ENCODE data around the gene TMEM74B.
"Not testable (repeated sequence)": the region's sequence is repeated elsewhere in the genome, so short reads cannot be mapped to it uniquely, and the experiment has no call there.

Gene TMEM74B

DNA sequence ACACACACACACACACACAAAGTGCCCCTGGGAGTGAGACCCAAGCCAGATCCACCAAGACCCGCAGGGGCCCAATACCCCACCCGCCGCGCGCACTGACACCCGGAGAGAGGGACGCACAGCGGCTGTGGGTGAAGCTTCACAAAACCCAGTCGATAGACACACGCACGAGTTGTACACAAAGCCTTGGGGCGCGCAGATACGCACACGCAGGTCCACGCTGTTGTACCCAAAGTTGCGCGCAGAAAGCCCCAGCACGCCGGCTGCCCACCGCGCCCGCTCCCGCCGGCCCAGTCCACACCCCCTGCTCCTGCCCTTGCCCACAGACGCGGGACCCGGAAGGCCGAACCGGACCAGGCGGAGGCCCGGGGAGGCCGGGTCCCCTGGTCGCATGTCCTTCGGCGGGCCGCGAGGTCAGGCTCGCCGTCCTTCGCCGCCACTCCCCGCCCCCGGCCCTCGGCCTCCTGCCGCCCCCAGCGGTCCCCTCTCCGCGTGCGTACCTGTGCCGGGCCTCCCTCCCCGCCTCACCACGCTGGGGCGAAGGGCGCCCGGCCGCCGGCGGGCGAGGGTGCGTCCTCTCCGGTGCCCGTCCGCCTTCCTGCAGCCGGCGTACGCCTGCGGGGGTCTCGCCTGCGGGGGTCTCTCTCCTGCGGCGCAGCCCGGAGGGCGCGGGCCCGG lies at the start of gene TMEM74B:
Gene TMEM74B, minus strand, starts transcription at position 344 of the 678 bp plus-strand sequence. CDS start 1,180 bp downstream, outside the sequence.
- Histone ChIP-seq H3K4me3 (ENCODE audit: low read length in 2 of 2) (peak within 1 kb of the TSS in 1 of 2 donors; percentile 29), H3K9ac (ENCODE audit: low read length in 2 of 2) (no peak within 1 kb of the TSS), H3K27ac (ENCODE audit: low read length) (no peak within 1 kb of the TSS)

DNA sequence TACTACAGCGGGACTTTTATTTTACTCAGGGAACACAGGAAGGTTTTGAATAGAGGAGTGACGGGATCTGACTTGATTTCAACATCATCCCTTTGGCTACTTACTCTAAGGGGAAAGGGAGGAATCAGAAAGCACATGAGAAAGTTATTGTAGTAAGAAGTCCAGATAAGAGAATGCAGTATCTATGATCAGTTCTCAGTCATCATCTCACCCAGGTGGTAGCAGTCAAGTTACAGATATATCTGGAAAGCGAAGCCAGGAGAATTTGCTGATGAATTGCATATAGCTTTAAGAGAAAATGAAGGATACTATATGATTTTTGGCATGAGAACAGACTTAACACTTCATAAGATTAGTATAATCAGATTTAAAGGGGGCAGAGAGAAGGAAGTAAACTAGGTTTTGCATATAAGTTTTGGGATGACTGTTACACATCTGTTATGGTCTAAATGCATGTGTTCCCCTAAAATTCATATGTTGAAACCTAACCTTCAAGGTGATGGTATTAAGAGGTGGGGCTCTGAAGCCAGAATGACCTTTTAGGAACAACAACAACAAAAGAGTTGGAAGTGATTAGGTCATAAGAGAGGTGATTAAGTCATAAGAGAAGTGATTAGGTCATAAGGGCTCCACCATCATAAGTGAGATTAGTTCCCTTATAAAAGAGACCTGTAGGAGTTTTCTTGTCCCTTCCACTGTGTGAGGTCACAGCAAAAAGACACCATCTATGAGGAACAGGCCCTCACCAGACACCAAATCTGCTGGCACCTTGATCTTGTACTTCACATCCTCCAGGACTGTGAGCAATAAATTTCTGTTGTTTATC lies 47.7 kb upstream of the TMEM74B start:
- H3K4me1 ChIP-seq (ENCODE audit: control insufficient read depth, insufficient read depth, low read length), result no peaks in the 10 kb centered on the region
- H3K9me3 ChIP-seq (ENCODE audit: control insufficient read depth in 2 of 2, low read length in 2 of 2), result no peaks in the 10 kb centered on the region
- H3K9ac ChIP-seq (ENCODE audit: low read length in 2 of 2), result no peak overlapping the region
- H3K4me3 ChIP-seq (ENCODE audit: low read length in 2 of 2), result no peak overlapping the region
- H3K27me3 ChIP-seq (ENCODE audit: control insufficient read depth in 1 of 2, insufficient read depth in 2 of 2, low read length in 2 of 2), result peaks cover 0 to 29% of the 10 kb centered on the region in 2 donors
- no peaks in the 10 kb centered on the region for H3K36me3 ChIP-seq (ENCODE audit: control insufficient read depth in 2 of 2, insufficient read depth in 2 of 2, low read length in 2 of 2)
- no peak overlapping the region for H3K27ac ChIP-seq (ENCODE audit: low read length)

More for the DNA sequence above, at the start of gene TMEM74B:
- Histone ChIP-seq H3K4me1 (ENCODE audit: control insufficient read depth, insufficient read depth, low read length) (peaks cover 4% of the 10 kb centered on the region), H3K9me3 (ENCODE audit: control insufficient read depth in 2 of 2, low read length in 2 of 2) (no peaks in the 10 kb centered on the region), H3K27me3 (ENCODE audit: control insufficient read depth in 1 of 2, insufficient read depth in 2 of 2, low read length in 2 of 2) (peaks cover 26 to 33% of the 10 kb centered on the region in 2 donors), H3K36me3 (ENCODE audit: control insufficient read depth in 2 of 2, insufficient read depth in 2 of 2, low read length in 2 of 2) (no peaks in the 10 kb centered on the region)

DNA sequence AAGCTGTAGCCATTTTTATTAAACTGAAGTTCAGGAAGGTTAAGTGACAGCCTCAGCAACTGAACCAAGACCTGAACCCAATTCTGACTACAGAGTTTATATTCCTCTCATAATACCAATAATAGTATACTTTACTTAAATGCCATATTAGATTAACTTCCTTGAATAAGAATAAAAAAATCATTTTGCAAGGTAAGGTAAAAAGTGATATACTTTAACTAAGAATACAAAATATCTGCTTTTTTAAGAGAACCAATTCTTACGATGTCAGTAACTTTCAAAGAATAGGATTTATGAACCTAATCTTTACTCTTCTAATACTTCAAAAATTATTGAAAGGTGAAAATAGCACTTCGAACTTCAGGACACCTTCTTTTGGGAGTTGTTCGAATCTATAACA lies 44.8 kb upstream of the TMEM74B start:
- Histone ChIP-seq H3K4me1 (ENCODE audit: control insufficient read depth, insufficient read depth, low read length) (peaks cover 7% of the 10 kb centered on the region), H3K36me3 (ENCODE audit: control insufficient read depth in 2 of 2, insufficient read depth in 2 of 2, low read length in 2 of 2) (no peaks in the 10 kb centered on the region), H3K27me3 (ENCODE audit: control insufficient read depth in 1 of 2, insufficient read depth in 2 of 2, low read length in 2 of 2) (peaks cover 0 to 45% of the 10 kb centered on the region in 2 donors), H3K9ac (ENCODE audit: low read length in 2 of 2) (no peak overlapping the region), H3K9me3 (ENCODE audit: control insufficient read depth in 2 of 2, low read length in 2 of 2) (no peaks in the 10 kb centered on the region), H3K27ac (ENCODE audit: low read length) (no peak overlapping the region), H3K4me3 (ENCODE audit: low read length in 2 of 2) (no peak overlapping the region)

DNA sequence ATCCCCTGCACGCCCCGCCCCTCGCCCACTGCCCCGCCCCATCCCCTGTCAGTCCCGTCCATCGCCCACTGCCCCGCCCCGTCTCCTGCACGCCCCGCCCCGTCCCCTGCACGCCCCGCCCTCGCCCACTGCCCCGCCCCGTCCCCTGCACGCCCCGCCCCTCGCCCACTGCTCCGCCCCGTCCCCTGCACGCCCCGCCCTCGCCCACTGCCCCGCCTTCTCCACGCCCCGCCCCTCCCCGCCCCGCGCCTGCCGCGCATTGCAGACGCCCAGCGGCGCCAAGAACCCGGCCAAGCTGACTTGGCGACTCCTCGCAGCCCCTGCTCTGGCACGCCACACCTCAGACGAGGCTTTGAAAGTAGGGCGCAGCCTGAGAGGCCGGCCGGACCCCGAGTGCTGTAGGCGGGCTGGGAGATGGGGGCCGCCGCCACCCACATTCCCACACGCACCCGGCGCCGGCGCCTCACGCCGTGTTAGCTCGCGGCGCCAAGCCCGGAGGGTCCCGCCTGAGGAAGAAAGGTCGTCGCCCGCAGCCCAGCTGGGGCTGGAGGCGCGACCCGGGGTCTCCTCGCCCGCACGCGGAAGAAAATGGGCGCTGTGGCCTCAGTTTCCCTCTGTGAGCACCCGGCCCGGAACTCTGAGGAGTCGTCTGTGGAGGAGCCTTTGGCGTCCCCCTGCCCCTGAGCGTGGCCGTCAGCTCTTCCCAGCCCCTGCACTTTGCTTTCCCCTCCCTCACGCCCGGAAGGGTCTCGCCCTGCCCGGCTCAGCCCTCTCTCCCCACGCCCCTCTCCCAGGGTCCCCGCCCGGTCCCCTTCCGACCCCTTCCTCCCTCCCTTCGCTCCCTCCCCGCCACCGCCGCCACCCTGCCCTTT lies 41.2 kb upstream of the TMEM74B start, which contains the start of gene RAD21L1:
Gene RAD21L1, plus strand, starts transcription at position 262 of the 872 bp plus-strand sequence. CDS start 2,410 bp downstream, outside the sequence.
- peaks cover 7% of the 10 kb centered on the region for H3K4me1 ChIP-seq (ENCODE audit: control insufficient read depth, insufficient read depth, low read length)
- H3K27ac ChIP-seq (ENCODE audit: low read length), result no peak within 1 kb of the TSS
- no peaks in the 10 kb centered on the region for H3K36me3 ChIP-seq (ENCODE audit: control insufficient read depth in 2 of 2, insufficient read depth in 2 of 2, low read length in 2 of 2)
- H3K27me3 ChIP-seq (ENCODE audit: control insufficient read depth in 1 of 2, insufficient read depth in 2 of 2, low read length in 2 of 2), result peaks cover 0 to 41% of the 10 kb centered on the region in 2 donors
- H3K9ac ChIP-seq (ENCODE audit: low read length in 2 of 2), result no peak within 1 kb of the TSS
- H3K4me3 ChIP-seq (ENCODE audit: low read length in 2 of 2), result peak within 1 kb of the TSS; percentile 55 to 68
- no peaks in the 10 kb centered on the region for H3K9me3 ChIP-seq (ENCODE audit: control insufficient read depth in 2 of 2, low read length in 2 of 2)

DNA sequence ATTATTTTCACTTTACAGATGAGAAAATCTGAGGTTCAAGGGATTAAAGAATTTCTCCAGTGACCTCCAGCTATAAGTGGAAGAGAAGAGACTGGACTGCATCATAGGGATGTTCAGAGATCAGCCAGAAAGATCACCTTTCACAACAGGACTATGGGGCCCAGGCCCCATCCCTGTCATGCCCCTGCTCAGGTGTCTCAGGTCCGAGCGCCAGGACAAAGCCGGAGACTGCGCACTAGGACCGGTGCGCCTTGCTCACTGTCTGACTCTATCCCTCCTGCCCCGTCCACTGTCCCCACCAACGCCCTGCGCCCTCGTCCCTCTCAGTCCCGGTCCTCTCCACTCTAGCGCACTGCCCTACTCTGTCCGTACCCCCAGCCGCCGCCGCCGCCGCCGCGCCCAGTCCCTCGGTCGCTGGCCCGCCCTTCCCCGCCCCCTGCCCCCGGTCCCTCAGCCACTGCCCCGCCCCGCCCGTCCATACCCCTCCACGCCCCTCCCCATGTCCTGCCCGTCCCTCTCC lies 40.5 kb upstream of the TMEM74B start:
- H3K27ac ChIP-seq (ENCODE audit: low read length), result no peak overlapping the region
- no peak overlapping the region for H3K9ac ChIP-seq (ENCODE audit: low read length in 2 of 2)
- no peaks in the 10 kb centered on the region for H3K36me3 ChIP-seq (ENCODE audit: control insufficient read depth in 2 of 2, insufficient read depth in 2 of 2, low read length in 2 of 2)
- H3K4me3 ChIP-seq (ENCODE audit: low read length in 2 of 2), result peak overlapping the region in 1 of 2 donors; percentile 52
- H3K27me3 ChIP-seq (ENCODE audit: control insufficient read depth in 1 of 2, insufficient read depth in 2 of 2, low read length in 2 of 2), result peaks cover 0 to 37% of the 10 kb centered on the region in 2 donors
- peaks cover 7% of the 10 kb centered on the region for H3K4me1 ChIP-seq (ENCODE audit: control insufficient read depth, insufficient read depth, low read length)
- no peaks in the 10 kb centered on the region for H3K9me3 ChIP-seq (ENCODE audit: control insufficient read depth in 2 of 2, low read length in 2 of 2)

DNA sequence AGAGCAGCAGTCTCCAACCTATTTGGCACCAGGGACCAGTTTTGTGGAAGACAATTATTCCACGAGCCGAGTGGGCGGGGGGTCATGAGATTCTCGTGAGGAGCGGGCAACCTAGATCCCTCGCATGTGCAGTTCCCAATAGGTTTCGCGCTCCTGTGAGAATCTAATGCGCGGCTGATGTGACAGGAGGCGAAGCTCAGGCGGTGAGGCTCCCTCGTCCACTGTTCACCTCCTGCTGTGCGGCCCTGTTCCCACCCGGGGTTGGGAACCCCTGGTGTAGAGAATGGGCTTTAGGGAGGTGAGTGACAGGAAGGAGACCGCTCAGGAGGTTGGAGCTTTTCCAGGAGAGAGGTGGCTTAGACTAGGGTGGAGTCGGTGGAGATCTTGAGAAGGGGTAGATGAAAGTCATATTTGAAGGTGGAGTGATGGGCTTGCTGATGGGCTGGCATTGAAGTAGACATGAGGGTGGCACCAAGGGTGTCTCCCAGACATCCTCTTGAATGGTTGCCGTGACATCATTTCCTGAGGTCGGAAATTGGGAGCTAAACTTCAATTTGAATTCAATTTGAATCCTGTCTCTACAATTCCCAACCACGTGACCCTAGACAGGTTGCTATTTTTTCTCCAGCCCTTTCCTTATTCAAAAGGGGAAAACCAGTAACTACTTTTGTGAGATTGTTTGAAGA lies 39.6 kb upstream of the TMEM74B start:
- Histone ChIP-seq H3K4me1 (ENCODE audit: control insufficient read depth, insufficient read depth, low read length) (peaks cover 7% of the 10 kb centered on the region), H3K9ac (ENCODE audit: low read length in 2 of 2) (no peak overlapping the region), H3K27me3 (ENCODE audit: control insufficient read depth in 1 of 2, insufficient read depth in 2 of 2, low read length in 2 of 2) (peaks cover 0 to 28% of the 10 kb centered on the region in 2 donors), H3K27ac (ENCODE audit: low read length) (no peak overlapping the region), H3K9me3 (ENCODE audit: control insufficient read depth in 2 of 2, low read length in 2 of 2) (no peaks in the 10 kb centered on the region), H3K4me3 (ENCODE audit: low read length in 2 of 2) (no peak overlapping the region), H3K36me3 (ENCODE audit: control insufficient read depth in 2 of 2, insufficient read depth in 2 of 2, low read length in 2 of 2) (no peaks in the 10 kb centered on the region)

DNA sequence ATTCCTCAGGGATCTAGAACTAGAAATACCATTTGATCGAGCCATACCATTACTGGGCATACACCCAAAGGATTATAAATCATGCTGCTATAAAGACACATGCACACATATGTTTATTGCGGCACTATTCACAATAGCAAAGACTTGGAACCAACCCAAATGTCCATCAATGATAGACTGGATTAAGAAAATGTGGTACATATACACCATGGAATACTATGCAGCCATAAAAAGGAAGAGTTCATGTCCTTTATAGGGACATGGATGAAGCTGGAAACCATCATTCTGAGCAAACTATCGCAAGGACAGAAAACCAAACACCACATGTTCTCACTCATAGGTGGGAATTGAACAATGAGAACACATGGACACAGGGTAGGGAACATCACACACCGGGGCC lies 38.0 kb upstream of the TMEM74B start:
- H3K36me3 ChIP-seq (ENCODE audit: control insufficient read depth in 2 of 2, insufficient read depth in 2 of 2, low read length in 2 of 2); H3K9me3 ChIP-seq (ENCODE audit: control insufficient read depth in 2 of 2, low read length in 2 of 2); H3K4me3 ChIP-seq (ENCODE audit: low read length in 2 of 2); H3K4me1 ChIP-seq (ENCODE audit: control insufficient read depth, insufficient read depth, low read length); H3K27ac ChIP-seq (ENCODE audit: low read length); H3K9ac ChIP-seq (ENCODE audit: low read length in 2 of 2): not testable (repeated sequence)
- H3K27me3 ChIP-seq (ENCODE audit: control insufficient read depth in 1 of 2, insufficient read depth in 2 of 2, low read length in 2 of 2), result peaks cover 0 to 19% of the 10 kb centered on the region in 2 donors

DNA sequence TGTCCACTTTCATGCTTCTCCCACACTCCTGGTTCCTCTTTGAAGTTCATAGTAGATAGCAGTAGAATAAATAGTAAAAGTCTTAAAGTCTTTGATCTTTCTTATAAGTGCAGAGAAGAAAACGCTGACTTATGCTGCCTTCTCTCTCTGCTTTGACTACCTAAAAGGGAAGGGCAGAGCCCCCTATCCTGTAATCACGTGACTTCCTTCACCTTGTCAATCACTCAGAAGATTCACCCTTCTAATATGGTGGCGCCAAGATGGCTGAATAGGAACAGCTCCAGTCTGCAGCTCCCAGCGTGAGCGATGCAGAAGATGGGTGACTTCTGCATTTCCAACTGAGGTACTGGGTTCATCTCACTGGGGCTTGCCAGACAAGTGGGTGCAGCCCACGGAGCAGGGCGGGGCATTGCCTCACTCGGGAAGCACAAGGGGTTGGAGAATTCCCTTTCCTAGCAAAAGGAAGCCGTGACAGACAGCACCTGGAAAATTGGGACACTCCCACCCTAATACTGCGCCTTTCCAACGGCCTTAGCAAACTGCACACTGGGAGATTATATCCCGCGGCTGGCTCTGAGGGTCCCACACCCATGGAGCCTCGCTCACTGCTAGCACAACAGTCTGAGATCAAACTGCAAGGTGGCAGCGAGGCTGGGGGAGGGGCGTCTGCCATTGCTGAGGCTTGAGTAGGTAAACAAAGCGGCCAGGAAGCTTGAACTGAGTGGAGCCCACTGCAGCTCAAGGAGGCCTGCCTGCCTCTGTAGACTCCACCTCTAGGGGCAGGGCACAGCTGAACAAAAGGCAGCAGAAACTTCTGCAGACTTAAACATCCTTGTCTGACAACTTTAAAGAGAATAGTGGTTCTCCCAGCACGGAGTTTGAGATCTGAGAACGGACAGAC lies 32.0 kb upstream of the TMEM74B start:
- H3K27me3 ChIP-seq (ENCODE audit: control insufficient read depth in 1 of 2, insufficient read depth in 2 of 2, low read length in 2 of 2), result peaks cover 4 to 10% of the 10 kb centered on the region in 2 donors
- not testable (repeated sequence) for H3K9ac ChIP-seq (ENCODE audit: low read length in 2 of 2); H3K4me1 ChIP-seq (ENCODE audit: control insufficient read depth, insufficient read depth, low read length); H3K36me3 ChIP-seq (ENCODE audit: control insufficient read depth in 2 of 2, insufficient read depth in 2 of 2, low read length in 2 of 2); H3K27ac ChIP-seq (ENCODE audit: low read length); H3K9me3 ChIP-seq (ENCODE audit: control insufficient read depth in 2 of 2, low read length in 2 of 2); H3K4me3 ChIP-seq (ENCODE audit: low read length in 2 of 2)

DNA sequence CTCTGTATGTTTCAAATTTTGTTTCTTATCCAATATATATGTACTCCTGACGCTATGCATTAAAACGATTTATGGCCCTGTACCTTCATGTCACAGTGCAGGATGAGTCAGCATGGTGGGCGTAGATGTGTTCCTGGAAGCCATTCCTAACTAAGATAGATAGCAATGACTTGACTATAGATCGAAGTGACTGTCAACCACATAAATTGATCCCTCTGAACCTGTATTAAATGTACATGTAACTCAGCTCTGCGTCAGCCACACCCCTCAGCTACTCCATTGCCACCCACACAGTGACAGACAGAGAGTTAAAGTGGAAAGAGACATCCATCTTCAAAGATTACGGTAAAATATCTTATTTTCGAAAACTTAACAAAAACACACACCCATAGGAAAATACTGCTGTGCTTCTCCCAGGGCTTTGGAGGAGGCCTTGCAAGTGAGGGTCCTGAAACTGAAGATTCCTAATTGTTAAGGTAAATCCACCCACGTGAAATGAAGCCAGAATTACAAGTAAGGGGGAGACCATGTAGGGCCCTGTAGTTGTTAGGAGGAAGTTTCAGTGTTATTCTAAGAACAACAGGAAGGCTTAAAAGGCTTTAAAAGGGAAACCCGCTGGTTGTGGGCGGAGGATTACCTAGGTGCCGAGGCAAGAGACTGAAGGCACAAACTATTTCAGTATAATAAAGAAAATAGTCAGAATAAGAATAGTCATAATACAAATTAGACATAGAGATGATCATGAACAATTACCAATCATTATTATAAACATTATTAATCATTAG lies 30.8 kb upstream of the TMEM74B start:
- Histone ChIP-seq H3K9me3 (ENCODE audit: control insufficient read depth in 2 of 2, low read length in 2 of 2) (no peaks in the 10 kb centered on the region), H3K27ac (ENCODE audit: low read length) (no peak overlapping the region), H3K4me3 (ENCODE audit: low read length in 2 of 2) (no peak overlapping the region), H3K9ac (ENCODE audit: low read length in 2 of 2) (no peak overlapping the region), H3K36me3 (ENCODE audit: control insufficient read depth in 2 of 2, insufficient read depth in 2 of 2, low read length in 2 of 2) (no peaks in the 10 kb centered on the region), H3K4me1 (ENCODE audit: control insufficient read depth, insufficient read depth, low read length) (peaks cover 5% of the 10 kb centered on the region), H3K27me3 (ENCODE audit: control insufficient read depth in 1 of 2, insufficient read depth in 2 of 2, low read length in 2 of 2) (peaks cover 4 to 15% of the 10 kb centered on the region in 2 donors)
